ENCODE results near the gene HBG2.

The HBG2 gene

DNA sequence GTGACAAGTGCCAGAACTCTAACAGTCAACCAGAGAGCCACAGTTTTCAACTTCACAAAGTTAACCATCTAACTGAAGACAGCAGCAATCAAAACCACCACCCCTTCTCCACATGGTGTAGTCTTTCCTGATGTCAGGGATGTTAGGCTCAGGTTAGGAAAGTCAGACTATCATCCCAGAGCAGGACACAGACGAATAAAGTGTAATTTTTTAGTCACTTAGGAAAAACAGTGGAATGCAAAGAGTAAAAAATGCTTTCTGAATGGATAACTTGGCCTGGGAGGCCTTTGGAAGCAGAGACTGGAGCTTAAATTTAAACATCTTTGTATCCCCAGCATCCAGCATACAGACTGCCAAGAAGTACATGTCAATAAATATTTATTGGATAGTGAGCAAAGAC is 31.8 kb upstream of the HBG2 start:
- Mint-ChIP-seq H3K9me3 (no peaks in the 10 kb centered on the region), H3K36me3 (no peaks in the 10 kb centered on the region), H3K27me3 (no peaks in the 10 kb centered on the region), H3K27ac (no peak overlapping the region), H3K4me1 (no peaks in the 10 kb centered on the region), H3K4me3 (no peak overlapping the region)

DNA sequence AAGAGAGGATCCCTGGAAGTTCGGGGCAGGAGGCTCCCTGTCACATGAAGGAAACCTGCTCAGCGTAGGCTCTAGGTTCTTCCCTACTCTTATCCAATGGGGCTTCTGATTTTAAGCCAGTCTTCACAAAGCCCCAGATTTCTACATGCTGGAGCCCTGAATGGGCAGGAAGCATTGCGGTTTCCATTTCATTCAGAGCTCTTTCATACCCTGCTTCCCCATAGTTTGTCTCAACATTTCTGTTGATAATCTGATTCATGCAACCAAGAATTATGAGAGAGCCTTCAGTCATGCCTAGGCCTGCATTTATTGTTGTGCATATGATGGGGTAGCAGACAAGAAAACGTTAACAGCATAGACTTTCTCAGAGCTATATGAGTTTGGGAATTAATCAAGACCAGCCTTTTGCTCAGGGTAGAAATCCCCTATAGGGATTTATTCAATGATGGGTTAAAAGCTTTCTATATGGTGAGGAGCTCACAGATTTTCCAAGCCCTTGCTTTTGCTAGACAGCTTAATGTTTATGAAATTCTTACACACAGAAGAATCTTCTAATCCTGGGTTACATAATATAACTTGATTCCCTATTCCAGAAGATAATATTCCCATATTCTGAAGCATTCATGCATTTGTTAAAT is 31.2 kb upstream of the HBG2 start:
- Mint-ChIP-seq H3K27ac (no peak overlapping the region), H3K36me3 (no peaks in the 10 kb centered on the region), H3K9me3 (no peaks in the 10 kb centered on the region), H3K27me3 (no peaks in the 10 kb centered on the region), H3K4me1 (no peaks in the 10 kb centered on the region), H3K4me3 (no peak overlapping the region)

DNA sequence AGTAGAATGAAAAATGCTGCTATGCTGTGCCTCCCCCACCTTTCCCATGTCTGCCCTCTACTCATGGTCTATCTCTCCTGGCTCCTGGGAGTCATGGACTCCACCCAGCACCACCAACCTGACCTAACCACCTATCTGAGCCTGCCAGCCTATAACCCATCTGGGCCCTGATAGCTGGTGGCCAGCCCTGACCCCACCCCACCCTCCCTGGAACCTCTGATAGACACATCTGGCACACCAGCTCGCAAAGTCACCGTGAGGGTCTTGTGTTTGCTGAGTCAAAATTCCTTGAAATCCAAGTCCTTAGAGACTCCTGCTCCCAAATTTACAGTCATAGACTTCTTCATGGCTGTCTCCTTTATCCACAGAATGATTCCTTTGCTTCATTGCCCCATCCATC is 30.1 kb upstream of the HBG2 start:
- Mint-ChIP-seq H3K9me3 (no peaks in the 10 kb centered on the region), H3K36me3 (no peaks in the 10 kb centered on the region), H3K27me3 (no peaks in the 10 kb centered on the region), H3K4me1 (no peaks in the 10 kb centered on the region), H3K4me3 (no peak overlapping the region), H3K27ac (no peak overlapping the region)

DNA sequence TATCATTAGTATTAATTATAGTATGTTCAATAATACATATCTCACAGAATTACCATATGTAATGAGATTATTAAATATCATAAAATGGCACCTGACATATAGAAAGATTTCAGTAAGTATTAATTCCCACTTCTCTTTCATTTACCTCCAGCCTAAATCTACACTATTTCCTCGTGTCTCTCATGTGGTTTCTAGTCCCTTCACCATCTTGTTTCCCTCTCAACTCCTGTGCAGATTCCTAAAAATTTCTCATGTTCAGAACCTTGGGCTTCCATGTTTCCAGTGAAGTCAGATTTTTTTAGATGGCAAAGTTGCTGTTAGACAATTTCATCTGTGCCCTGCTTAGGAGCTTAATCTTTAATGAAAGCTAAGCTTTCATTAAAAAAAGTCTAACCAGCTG is 29.3 kb upstream of the HBG2 start:
- no peaks in the 10 kb centered on the region for H3K36me3 Mint-ChIP-seq
- no peak overlapping the region for H3K4me3 Mint-ChIP-seq
- no peak overlapping the region for H3K27ac Mint-ChIP-seq
- no peaks in the 10 kb centered on the region for H3K27me3 Mint-ChIP-seq
- H3K4me1 Mint-ChIP-seq: no peaks in the 10 kb centered on the region
- no peaks in the 10 kb centered on the region for H3K9me3 Mint-ChIP-seq

DNA sequence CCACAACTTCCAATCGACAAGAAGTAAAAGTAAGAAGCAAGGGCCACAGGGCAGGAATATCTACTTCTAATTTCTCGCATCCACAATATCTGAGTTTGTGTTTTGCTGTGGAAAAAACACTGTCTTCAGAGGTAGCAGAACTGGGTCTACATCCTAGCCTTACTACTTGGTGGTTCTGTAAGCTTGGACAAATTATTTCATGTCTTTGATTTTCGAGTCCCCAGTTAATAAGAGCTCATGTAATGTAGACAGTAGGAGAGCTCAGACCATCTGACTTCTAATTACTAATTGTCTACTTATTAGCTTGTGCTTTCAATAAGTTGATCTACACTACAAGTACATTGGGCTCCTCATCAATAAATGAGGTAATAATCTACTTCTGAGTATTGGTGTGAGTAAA is 28.5 kb upstream of the HBG2 start:
- Mint-ChIP-seq H3K4me3 (no peak overlapping the region), H3K4me1 (no peaks in the 10 kb centered on the region), H3K9me3 (no peaks in the 10 kb centered on the region), H3K27me3 (no peaks in the 10 kb centered on the region), H3K36me3 (no peaks in the 10 kb centered on the region), H3K27ac (no peak overlapping the region)

DNA sequence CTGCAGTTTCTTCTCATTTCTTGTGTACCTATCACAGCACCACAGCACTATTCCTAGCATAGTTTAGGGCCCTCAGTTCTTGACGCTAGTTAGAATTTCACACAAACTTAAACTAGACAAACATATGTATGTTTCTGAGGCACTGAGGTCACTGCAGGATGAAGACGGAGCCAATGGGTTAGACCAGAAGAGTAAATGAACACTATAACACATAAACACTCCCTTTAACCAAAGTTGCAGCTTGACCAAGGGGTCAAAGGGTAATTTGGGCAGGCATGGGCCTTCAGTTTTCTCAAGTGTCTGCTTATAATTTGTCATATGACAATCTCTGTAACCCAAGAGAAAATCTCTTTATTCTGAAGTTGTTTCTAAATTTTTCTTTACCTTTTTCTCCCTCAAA is 28.0 kb upstream of the HBG2 start:
- Mint-ChIP-seq H3K9me3 (no peaks in the 10 kb centered on the region), H3K4me1 (no peaks in the 10 kb centered on the region), H3K27ac (no peak overlapping the region), H3K4me3 (no peak overlapping the region), H3K27me3 (peaks cover 1% of the 10 kb centered on the region), H3K36me3 (no peaks in the 10 kb centered on the region)

DNA sequence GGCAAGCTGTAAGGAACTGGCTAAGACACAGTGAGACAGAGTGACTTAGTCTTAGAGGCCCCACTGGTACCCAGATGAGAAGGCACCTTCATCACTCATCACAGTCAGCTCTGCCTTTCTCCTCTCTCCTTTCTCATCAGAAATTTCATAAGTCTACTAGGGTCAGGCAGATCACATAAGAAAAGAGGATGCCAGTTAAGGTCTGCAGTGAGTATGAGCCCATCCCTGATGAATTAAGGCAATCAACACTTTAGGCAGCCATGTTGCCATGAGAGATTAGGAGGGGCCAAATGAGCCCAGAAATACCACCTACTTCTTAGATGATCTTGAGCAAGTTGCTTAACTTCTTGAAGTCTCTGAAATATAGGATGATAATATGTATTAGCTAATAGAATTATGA is 27.0 kb upstream of the HBG2 start:
- no peaks in the 10 kb centered on the region for H3K36me3 Mint-ChIP-seq
- no peak overlapping the region for H3K4me3 Mint-ChIP-seq
- H3K27ac Mint-ChIP-seq: no peak overlapping the region
- peaks cover 2% of the 10 kb centered on the region for H3K27me3 Mint-ChIP-seq
- no peaks in the 10 kb centered on the region for H3K4me1 Mint-ChIP-seq
- H3K9me3 Mint-ChIP-seq: no peaks in the 10 kb centered on the region

DNA sequence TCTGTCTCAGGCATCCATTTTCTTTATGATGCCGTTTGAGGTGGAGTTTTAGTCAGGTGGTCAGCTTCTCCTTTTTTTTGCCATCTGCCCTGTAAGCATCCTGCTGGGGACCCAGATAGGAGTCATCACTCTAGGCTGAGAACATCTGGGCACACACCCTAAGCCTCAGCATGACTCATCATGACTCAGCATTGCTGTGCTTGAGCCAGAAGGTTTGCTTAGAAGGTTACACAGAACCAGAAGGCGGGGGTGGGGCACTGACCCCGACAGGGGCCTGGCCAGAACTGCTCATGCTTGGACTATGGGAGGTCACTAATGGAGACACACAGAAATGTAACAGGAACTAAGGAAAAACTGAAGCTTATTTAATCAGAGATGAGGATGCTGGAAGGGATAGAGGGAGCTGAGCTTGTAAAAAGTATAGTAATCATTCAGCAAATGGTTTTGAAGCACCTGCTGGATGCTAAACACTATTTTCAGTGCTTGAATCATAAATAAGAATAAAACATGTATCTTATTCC is 26.1 kb upstream of the HBG2 start:
- no peaks in the 10 kb centered on the region for H3K4me1 Mint-ChIP-seq

DNA sequence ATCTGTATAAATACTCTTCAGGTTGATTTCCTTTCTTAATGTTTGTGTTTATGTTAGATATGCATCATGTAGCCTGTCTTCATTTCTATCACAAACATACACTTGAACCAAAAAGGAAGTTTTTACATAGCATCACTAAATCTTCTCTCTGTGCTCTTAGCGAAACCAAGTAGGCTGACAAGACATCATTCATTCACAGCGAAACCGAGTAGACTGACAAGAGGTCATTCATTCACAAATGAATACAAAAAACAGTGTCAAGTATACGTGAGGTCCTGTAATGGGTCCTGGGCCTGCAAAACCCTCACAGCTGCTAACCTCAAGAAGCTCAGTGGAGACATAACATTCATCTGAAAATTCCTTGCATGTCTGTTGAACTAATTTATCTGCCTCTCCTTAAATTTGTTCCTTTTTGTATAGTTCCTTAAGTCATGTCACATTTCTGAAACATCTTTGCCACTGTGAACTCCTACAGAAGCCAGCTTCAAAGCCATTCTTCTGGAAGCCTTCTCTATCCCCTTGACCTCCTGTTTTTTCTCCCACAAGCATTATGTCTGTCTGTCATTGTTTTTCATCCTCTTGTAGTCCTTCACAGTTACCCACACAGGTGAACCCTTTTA is 25.0 kb upstream of the HBG2 start:
- peaks cover 2% of the 10 kb centered on the region for H3K27me3 Mint-ChIP-seq
- no peak overlapping the region for H3K4me3 Mint-ChIP-seq
- no peaks in the 10 kb centered on the region for H3K4me1 Mint-ChIP-seq
- H3K9me3 Mint-ChIP-seq: no peaks in the 10 kb centered on the region
- H3K36me3 Mint-ChIP-seq: no peaks in the 10 kb centered on the region
- H3K27ac Mint-ChIP-seq: no peak overlapping the region

More for the DNA sequence above, 26.1 kb upstream of the HBG2 start:
- Mint-ChIP-seq H3K9me3 (no peaks in the 10 kb centered on the region), H3K36me3 (no peaks in the 10 kb centered on the region), H3K27ac (no peak overlapping the region), H3K4me3 (no peak overlapping the region), H3K27me3 (peaks cover 2% of the 10 kb centered on the region)

DNA sequence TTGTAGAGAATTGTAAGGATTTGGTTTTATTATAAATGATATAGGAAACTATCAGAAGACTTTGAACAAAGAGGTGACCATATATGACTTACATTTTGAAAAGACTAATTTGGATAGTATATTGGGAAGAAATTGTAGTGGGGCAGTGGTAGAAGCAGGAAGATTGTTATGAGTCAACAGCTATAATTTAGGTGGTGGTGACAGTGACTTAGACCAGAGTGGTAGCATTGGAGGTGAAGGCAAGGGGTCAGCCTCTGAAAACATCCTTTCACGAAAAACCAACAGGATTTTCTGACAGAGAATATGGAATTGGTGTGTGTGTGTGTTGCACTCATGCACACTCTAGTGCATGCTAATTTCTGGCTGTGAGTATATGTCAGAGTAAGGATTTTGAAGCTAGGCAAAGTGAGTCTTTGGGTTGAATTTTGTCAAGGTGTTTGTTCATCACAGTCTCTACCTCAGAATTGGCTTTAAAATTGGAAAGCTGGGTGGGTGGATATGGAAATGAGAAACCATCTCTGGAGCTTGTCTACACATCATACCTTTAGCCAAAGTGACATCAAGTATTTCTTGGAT is 23.3 kb upstream of the HBG2 start:
- no peaks in the 10 kb centered on the region for H3K9me3 Mint-ChIP-seq
- H3K27ac Mint-ChIP-seq: no peak overlapping the region
- no peak overlapping the region for H3K4me3 Mint-ChIP-seq
- peaks cover 5% of the 10 kb centered on the region for H3K27me3 Mint-ChIP-seq
- no peaks in the 10 kb centered on the region for H3K4me1 Mint-ChIP-seq
- no peaks in the 10 kb centered on the region for H3K36me3 Mint-ChIP-seq

DNA sequence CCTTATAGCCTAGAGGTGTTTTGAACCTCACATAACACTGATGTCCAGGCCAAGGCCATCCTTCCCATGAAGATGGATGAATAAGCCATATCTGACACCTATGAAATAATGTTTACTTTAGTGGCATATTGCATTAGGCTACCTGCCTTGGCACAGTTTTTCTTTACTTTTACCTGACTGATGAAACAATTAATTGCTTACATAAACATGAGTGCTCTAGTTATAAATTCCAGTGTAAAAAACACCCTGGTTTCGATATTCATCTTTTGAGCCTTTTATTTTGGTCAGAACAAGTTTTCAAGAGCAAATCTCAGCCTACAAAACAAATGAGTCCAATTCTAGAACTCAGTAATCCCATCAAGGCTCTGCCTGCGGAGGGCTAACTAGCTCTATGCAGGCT is 22.1 kb upstream of the HBG2 start:
- no peak overlapping the region for H3K27ac Mint-ChIP-seq
- H3K4me3 Mint-ChIP-seq: no peak overlapping the region
- no peaks in the 10 kb centered on the region for H3K4me1 Mint-ChIP-seq
- peaks cover 5% of the 10 kb centered on the region for H3K27me3 Mint-ChIP-seq
- no peaks in the 10 kb centered on the region for H3K36me3 Mint-ChIP-seq
- no peaks in the 10 kb centered on the region for H3K9me3 Mint-ChIP-seq

DNA sequence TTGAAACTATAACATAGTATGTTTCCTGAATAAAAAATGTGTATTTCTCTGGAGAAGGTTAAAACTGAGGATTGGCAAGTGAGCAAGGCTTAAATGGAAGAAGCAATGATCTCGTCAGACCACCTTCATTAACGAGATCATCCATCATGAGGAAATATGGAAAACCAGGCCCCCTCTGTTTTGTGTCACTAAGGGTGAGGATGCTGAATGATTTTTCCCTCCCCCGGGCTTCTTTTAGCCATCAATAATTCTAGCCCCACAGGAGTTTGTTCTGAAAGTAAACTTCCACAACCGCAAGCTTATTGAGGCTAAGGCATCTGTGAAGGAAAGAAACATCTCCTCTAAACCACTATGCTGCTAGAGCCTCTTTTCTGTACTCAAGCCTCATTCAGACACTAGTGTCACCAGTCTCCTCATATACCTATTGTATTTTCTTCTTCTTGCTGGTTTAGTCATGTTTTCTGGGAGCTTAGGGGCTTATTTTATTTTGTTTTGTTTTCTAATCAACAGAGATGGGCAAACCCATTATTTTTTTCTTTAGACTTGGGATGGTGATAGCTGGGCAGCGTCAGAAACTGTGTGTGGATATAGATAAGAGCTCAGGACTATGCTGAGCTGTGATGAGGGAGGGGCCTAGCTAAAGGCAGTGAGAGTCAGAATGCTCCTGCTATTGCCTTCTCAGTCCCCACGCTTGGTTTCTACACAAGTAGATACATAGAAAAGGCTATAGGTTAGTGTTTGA is 21.0 kb upstream of the HBG2 start:
- H3K4me3 Mint-ChIP-seq: no peak overlapping the region
- H3K36me3 Mint-ChIP-seq: no peaks in the 10 kb centered on the region
- no peaks in the 10 kb centered on the region for H3K9me3 Mint-ChIP-seq
- H3K27me3 Mint-ChIP-seq: peaks cover 8% of the 10 kb centered on the region
- no peaks in the 10 kb centered on the region for H3K4me1 Mint-ChIP-seq
- no peak overlapping the region for H3K27ac Mint-ChIP-seq

DNA sequence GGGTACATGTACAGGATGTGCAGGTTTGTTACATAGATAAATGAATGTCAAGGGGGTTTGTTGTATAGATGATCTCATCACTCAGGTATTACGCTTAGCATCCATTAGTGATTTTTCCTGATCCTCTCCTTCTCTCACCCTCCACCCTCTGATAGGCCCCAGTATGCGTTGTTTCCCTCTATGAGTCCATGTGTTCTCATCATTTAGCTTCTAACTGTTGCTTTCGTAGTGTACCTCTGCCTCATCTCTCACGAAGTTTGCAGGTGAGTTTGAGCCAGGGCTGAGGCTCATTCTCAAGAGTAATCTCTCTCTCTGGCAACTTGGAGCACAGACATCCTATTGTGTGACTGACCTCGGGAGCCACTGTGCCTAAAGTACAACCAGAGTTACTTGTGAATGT is 19.8 kb upstream of the HBG2 start:
- Mint-ChIP-seq H3K4me3 (no peak overlapping the region), H3K4me1 (no peaks in the 10 kb centered on the region), H3K9me3 (no peaks in the 10 kb centered on the region), H3K27ac (no peak overlapping the region), H3K36me3 (no peaks in the 10 kb centered on the region), H3K27me3 (peaks cover 8% of the 10 kb centered on the region)

DNA sequence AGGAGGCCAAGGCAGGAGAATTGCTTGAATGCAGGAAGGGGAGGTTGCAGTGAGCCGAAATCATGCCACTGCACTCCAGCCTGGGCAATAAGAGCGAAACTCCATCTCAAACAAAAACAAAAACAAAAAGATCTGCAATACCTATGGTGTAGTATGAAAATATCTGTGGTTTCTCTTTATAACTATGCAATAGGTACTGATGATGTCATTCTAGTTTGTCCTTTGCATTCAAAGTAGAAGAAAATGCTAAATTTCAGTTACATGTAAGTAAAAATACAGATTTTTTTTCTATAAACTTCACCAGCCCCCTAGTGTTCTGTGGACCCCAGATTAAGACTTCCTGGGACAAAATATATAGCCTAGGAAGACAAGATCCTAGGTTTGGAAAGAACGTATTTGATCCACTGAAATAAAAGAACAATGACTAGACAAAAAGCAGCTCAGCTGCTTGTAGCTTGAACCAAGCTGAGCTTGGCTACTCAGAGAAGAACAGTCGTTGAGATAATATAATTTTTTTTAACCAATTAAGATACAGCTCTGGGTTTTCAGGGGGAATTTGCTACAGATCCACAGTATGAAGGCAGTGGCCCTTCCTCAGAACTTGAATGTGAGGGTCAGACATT is 17.9 kb upstream of the HBG2 start:
- no peak overlapping the region for H3K4me3 Mint-ChIP-seq
- no peaks in the 10 kb centered on the region for H3K4me1 Mint-ChIP-seq
- H3K9me3 Mint-ChIP-seq: no peaks in the 10 kb centered on the region
- H3K27me3 Mint-ChIP-seq: peaks cover 7% of the 10 kb centered on the region
- no peaks in the 10 kb centered on the region for H3K36me3 Mint-ChIP-seq
- no peak overlapping the region for H3K27ac Mint-ChIP-seq

DNA sequence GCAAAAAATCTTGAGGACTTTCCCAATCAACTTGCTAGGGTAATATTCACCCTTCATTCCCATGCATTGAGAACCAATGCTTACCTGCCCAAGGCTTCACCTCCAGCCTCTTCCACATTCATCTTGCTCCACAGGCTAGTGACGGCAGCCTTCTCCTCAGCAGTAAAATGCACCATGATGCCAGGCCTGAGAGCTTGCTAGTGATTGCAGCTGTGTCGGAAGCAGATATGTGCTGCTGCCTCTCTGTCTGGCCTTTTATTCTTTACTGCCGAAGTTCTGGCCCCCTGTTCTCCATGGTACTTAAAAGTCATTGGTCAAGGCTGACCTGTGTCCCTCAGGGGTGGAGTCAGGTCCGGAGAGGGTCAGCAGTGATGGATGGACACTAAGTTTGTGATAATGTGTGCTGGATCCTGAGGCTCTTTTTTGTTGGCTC is 15.2 kb upstream of the HBG2 start, which contains the start of gene HBE1:
TSS of gene HBE1 (minus strand) at position 231 of the 433 bp plus-strand sequence. CDS start at position 176, 55 bp downstream.
- no peak within 1 kb of the TSS for H3K27ac Mint-ChIP-seq

More for the DNA sequence above, 15.2 kb upstream of the HBG2 start, which contains the start of gene HBE1:
- Mint-ChIP-seq H3K36me3 (no peaks in the 10 kb centered on the region), H3K4me3 (no peak within 1 kb of the TSS), H3K27me3 (peaks cover 7% of the 10 kb centered on the region), H3K4me1 (no peaks in the 10 kb centered on the region), H3K9me3 (no peaks in the 10 kb centered on the region)

Measured in activated naive CD4-positive, alpha-beta T cell treated with anti-CD3 and anti-CD28 coated beads, Interleukin-2, amount 50 U/mL, for 24 hours (primary cell).